Ishikawa (cell line): Measurements from ENCODE around the gene NOX5.

ENCODE experiments used
- EP300 ChIP-seq: IDR thresholded peaks from 2 replicates; pipeline ENCODE4 v1.6.1; 2012; ENCODE audit warnings: borderline replicate concordance
- RAD21 ChIP-seq: IDR thresholded peaks from 2 replicates; pipeline ENCODE4 v1.6.1; 2012; ENCODE audit warnings: low read depth
- TAF1 ChIP-seq: IDR thresholded peaks from 2 replicates; pipeline ENCODE4 v1.6.1; 2012; ENCODE audit warnings: low read depth, mild to moderate bottlenecking
- YY1 ChIP-seq: IDR thresholded peaks from 2 replicates; pipeline ENCODE4 v1.6.1; 2012; ENCODE audit warnings: low read depth
- TF ChIP-seq, protein P1 (sequence below): IDR thresholded peaks from 2 replicates; pipeline ENCODE4 v1.6.1; 2012; ENCODE audit warnings: low read depth, mild to moderate bottlenecking

DNA sequence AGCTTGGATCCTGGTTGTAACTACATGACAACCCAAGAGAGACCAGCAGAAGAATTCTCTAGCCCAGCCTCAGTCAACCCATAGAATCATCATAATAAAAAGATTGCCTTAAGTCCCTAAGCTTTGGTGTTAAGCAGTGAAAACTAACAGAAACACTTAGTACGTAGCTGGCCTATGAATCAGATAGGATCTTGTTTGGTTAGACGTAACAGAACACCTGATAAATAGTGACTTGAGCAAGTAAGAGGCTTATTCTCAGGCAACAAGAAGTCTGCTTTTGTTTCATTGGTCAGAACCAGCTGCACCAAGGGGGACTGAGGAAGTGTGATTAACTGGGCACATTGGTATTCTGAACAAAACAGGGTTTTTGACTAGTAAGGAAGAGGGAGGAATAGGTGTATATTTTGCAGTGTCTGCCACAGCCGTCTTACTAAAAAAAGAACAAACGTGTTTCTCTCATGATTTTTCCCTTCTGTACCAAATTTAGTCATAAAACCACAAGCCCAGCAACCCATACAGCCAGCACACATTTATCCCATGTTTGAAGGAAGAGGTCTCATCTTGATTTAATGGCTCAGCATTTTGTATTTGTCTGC, 92.6 kb downstream of the NOX5 start:
- TF ChIP-seq, protein P1, sequence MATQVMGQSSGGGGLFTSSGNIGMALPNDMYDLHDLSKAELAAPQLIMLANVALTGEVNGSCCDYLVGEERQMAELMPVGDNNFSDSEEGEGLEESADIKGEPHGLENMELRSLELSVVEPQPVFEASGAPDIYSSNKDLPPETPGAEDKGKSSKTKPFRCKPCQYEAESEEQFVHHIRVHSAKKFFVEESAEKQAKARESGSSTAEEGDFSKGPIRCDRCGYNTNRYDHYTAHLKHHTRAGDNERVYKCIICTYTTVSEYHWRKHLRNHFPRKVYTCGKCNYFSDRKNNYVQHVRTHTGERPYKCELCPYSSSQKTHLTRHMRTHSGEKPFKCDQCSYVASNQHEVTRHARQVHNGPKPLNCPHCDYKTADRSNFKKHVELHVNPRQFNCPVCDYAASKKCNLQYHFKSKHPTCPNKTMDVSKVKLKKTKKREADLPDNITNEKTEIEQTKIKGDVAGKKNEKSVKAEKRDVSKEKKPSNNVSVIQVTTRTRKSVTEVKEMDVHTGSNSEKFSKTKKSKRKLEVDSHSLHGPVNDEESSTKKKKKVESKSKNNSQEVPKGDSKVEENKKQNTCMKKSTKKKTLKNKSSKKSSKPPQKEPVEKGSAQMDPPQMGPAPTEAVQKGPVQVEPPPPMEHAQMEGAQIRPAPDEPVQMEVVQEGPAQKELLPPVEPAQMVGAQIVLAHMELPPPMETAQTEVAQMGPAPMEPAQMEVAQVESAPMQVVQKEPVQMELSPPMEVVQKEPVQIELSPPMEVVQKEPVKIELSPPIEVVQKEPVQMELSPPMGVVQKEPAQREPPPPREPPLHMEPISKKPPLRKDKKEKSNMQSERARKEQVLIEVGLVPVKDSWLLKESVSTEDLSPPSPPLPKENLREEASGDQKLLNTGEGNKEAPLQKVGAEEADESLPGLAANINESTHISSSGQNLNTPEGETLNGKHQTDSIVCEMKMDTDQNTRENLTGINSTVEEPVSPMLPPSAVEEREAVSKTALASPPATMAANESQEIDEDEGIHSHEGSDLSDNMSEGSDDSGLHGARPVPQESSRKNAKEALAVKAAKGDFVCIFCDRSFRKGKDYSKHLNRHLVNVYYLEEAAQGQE, result no peak
- TF ChIP-seq RAD21 (no peak), TAF1 (no peak), YY1 (no peak), EP300 (no peak)
